Left colon (tissue), 2 donors: Measurements from ENCODE around the gene ZNF558. TPM values are rescaled to one million over a fixed set of nuclear protein-coding genes. Genes with fewer than 3 reads are reported as not detected.
"Not testable (repeated sequence)": the region's sequence is repeated elsewhere in the genome, so short reads cannot be mapped to it uniquely, and the experiment has no call there.

Source experiments
- ATAC-seq: fragments of 200-7000 bp; cut with Tn5 transposase; one replicate; pipeline ENCODE4 v1.9.1; 2020; ENCODE audit warnings: mild to moderate bottlenecking, moderate library complexity
- DNase-seq, 2 donors: peaks; one replicate each; pipeline ENCODE4 v3.0.0-alpha.2; 2020
- intact Hi-C, 2 donors: fragments of 100-400 bp; cut with DNase I in 1 of 2; cut with micrococcal nuclease in 1 of 2; formaldehyde crosslinking; loops; one replicate each; pipeline versions ENCODE4 v1.11.2 to v1.14.0; 2022; cut with DNase I, micrococcal nuclease
- total RNA-seq, 2 donors: library from RNA; stranded (reverse); fragmentation: NEBNext Ultra II Directional; extraction: Animal tissue kit (Norgen Biotek cat#: 25700); gene quantifications; one replicate each; pipeline ENCODE4 v1.2.1, GENCODE V29; 2021
- donor health status: DM: no; HTN: no; CAD: no.
- donor health status: DM: yes; HTN: yes; CAD: no.

ZNF558 gene
- total RNA-seq, 2 donors from 2014 or later: 17.2 to 18.3 TPM

- no peak for ATAC-seq
- intact Hi-C loops: no loop called here
- no peak for DNase-seq
Measured at GRCh38 chr19:8814176-8814575, 17.9 kb downstream of the ZNF558 start.

- intact Hi-C loops: no loop called here
- DNase-seq (no peak), ATAC-seq (no peak)
Measured at GRCh38 chr19:8811315-8812172, 20.6 kb downstream of the ZNF558 start.

GRCh38 chr19:8806661-8807060 is 25.4 kb downstream of the ZNF558 start:
- ATAC-seq (no peak), DNase-seq (no peak)
- intact Hi-C loops: no loop called here

- DNase-seq: no peak
- no peak for ATAC-seq
- intact Hi-C loops: no loop called here
Measured at GRCh38 chr19:8794823-8795222, 37.3 kb downstream of the ZNF558 start.

- ATAC-seq, intact Hi-C loops, DNase-seq: not testable (repeated sequence)
Measured at GRCh38 chr19:8773587-8773986, 58.5 kb downstream of the ZNF558 start.

- DNase-seq, intact Hi-C loops, ATAC-seq: not testable (repeated sequence)
Measured at GRCh38 chr19:8769265-8769664, 62.8 kb downstream of the ZNF558 start.

GRCh38 chr19:8767257-8767656 is 64.8 kb downstream of the ZNF558 start:
- intact Hi-C loops, DNase-seq, ATAC-seq: not testable (repeated sequence)

Other genes starting within 250 kb of the ZNF558 start
- gene ADAMTS10, start 221.6 kb downstream of the ZNF558 start, total RNA-seq: 1 to 10 TPM; 4.2 to 8.9 TPM
- not detected for gene NFILZ, start 201.7 kb downstream of the ZNF558 start, total RNA-seq
- gene ACTL9, start 133.5 kb downstream of the ZNF558 start, total RNA-seq: not detected
- gene OR2Z1, start 110.7 kb downstream of the ZNF558 start, total RNA-seq: not detected
- gene MBD3L1, start 73 bp upstream of the ZNF558 start, total RNA-seq: not detected
- under 1 TPM; under 0.01 to 0.03 TPM for gene MUC16, start 178.1 kb upstream of the ZNF558 start, total RNA-seq